Heart left ventricle (tissue), 13 donors: ENCODE results near the gene PSMB2.

Experiments used
- CTCF ChIP-seq, 12 donors: fragments of 200-600 bp; sonication (generic) in 4 of 12; IDR thresholded peaks; one replicate each; pipeline versions ENCODE4 v1.5.0 to v1.8.0; 2018 to 2022; ENCODE audit warnings: antibody characterized with exemption in 12 of 12, mild to moderate bottlenecking in 5 of 12
- POLR2A ChIP-seq, 2 donors: fragments of 450-650 bp; IDR thresholded peaks; one replicate each; pipeline ENCODE4 v1.6.1; 2017; ENCODE audit warnings: antibody characterized with exemption in 2 of 2, mild to moderate bottlenecking in 2 of 2, moderate library complexity in 2 of 2
- donor health status: ischemic (EF 13 %, LVEDD 7.1; RV severe dilation, severe dysfunction).
- donor health status: DM: no; HTN: yes; CAD: no.
- donor health status: DM: no; HTN: no; CAD: no.
- donor health status: ischemic (EF 25% LVEDD 6.9; RV normal size, moderate dysfunction).
- donor health status: ischemic (EF 25% LVEDD 5.7; RV mildly dilated, moderate dysfunction).
- donor health status: ischemic (EF 35%, LVEDD 5.7; RV mildly dilated, moderate dysfunction).
- donor health status: nonischemic (EF 11% LVEDD 7.7; RV severe dilation, severe dysfunction).
- donor health status: DM: yes; HTN: yes; CAD: no.
- donor health status: PGD.
- donor health status: ischemic (EF 29% LVEDD 5.4; RV normal size, mild dysfunction).
- donor health status: nonischemic (EF 23%, LVEDD 6.1; RV moderate dilation, normal function).

GRCh38 chr1:35597870-35598269 lies 43.5 kb downstream of the PSMB2 start:
- TF ChIP-seq CTCF (IDR thresholded peaks at IDR 0.05) (no peak), POLR2A (IDR thresholded peaks at IDR 0.05) (no peak)
